ENCODE data around the gene FNDC3A.

FNDC3A gene

DNA sequence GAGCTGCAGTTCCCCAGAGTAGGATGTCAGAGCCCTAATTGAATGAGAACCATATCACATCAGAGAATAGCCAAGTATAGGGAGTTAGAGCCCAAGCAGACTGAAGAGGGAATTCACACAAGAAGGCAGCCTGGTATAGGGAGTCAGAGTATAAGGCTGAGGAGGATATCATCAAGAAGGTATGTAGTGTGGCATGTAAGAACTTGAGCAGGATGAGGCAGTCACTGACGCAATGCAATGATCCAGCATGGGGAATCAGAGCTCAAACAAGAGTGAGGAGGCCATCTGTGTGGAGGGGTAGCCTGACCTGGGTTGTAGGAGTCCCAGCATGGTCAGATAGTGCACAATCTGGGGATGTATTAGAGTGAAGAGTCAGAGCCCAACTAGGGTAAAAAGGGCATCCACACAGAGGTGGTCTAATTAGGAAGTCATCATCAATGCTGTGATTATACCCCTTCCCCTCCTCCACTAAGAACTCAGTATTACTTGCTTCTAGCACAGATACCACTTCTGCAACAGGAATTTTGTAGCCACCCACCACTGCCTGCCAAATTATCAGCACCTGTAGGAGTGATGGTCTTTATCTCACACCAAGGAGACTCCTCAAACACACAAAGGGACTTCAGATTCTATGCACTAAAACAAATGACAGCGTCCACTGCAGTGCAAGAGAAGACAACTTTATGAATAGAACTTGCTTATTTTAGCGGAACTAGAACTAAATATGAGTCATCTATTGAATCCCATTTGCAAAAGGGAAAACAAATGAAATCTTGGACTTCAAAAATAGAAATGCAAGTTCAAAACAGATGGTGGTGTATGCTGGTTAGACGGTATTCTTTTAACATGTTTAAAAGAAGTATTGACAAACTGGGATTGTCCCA, 107.2 kb downstream of the FNDC3A start:
- no peak overlapping the region for H3K4me3 ChIP-seq (ENCODE audit: low read length in 2 of 2)
- no peak overlapping the region for H3K27ac ChIP-seq (ENCODE audit: low read length)
- H3K9ac ChIP-seq (ENCODE audit: low read length in 2 of 2) = no peak overlapping the region
- H3K9me3 ChIP-seq (ENCODE audit: control insufficient read depth in 2 of 2, low read length in 2 of 2) = no peaks in the 10 kb centered on the region
- H3K4me1 ChIP-seq (ENCODE audit: control insufficient read depth, insufficient read depth, low read length) = no peaks in the 10 kb centered on the region
- H3K36me3 ChIP-seq (ENCODE audit: control insufficient read depth in 2 of 2, insufficient read depth in 2 of 2, low read length in 2 of 2) = no peaks in the 10 kb centered on the region
- no peaks in the 10 kb centered on the region for H3K27me3 ChIP-seq (ENCODE audit: control insufficient read depth in 1 of 2, insufficient read depth in 2 of 2, low read length in 2 of 2)

DNA sequence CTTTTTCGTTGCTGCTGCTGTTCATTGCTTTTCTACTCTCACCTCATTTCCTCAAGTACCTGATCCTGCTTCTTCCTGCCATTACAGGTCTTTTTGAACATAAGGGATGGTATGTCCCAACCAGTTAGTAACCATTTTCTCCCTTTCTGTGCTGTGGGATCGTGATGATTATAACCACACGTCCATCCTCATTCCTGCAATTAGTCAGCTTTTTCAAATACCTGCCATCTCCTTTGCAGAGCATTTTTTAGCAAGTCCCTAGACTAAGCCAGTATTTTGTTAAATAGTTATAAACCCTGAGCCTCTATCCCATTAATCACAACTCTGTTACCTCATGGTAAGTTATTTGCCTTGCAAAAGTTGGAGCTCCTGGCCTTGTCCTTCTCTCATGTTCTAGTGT, 109.2 kb downstream of the FNDC3A start:
- H3K27ac ChIP-seq (ENCODE audit: low read length) = no peak overlapping the region
- H3K27me3 ChIP-seq (ENCODE audit: control insufficient read depth in 1 of 2, insufficient read depth in 2 of 2, low read length in 2 of 2) = no peaks in the 10 kb centered on the region
- no peak overlapping the region for H3K9ac ChIP-seq (ENCODE audit: low read length in 2 of 2)
- no peaks in the 10 kb centered on the region for H3K9me3 ChIP-seq (ENCODE audit: control insufficient read depth in 2 of 2, low read length in 2 of 2)
- no peaks in the 10 kb centered on the region for H3K36me3 ChIP-seq (ENCODE audit: control insufficient read depth in 2 of 2, insufficient read depth in 2 of 2, low read length in 2 of 2)
- no peak overlapping the region for H3K4me3 ChIP-seq (ENCODE audit: low read length in 2 of 2)
- H3K4me1 ChIP-seq (ENCODE audit: control insufficient read depth, insufficient read depth, low read length) = no peaks in the 10 kb centered on the region

DNA sequence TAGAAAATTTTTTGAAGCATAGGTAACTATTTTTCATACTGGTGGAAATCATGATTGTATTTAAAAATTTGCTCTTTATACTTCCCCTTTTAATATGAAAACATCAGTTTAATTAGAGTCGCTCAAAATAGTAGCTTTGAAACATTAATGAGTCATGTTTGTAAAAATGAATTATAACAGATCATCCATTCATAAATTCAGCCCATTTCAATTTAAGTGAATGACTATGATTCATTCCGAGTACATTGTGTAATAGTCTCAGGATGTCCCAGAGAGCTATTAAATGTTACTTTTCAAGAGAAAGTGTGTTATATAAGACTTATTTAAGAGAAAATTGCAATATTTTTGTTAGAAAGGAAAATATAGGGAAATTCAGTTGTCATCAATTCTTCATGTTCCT, 111.0 kb downstream of the FNDC3A start:
- no peak overlapping the region for H3K27ac ChIP-seq (ENCODE audit: low read length)

DNA sequence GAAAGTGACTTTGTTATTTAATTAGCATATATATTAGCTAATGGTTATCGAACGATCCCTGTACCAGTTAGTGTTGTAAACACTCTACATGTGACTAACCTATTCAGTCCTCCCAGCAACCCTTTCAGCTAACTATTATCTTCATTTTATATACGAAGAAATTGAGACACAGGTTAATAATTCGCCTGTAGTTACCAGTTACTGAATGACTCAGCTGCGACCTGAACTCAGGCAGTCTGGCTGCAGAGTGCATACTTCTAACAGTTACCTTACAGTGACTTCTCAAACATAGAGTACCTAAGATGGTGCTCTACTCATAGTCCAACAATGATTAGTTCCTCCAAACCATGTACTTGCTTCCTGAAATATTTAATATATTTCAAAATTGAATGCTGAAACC, 117.7 kb downstream of the FNDC3A start:
- no peaks in the 10 kb centered on the region for H3K27me3 ChIP-seq (ENCODE audit: control insufficient read depth in 1 of 2, insufficient read depth in 2 of 2, low read length in 2 of 2)
- H3K9ac ChIP-seq (ENCODE audit: low read length in 2 of 2) = no peak overlapping the region
- no peak overlapping the region for H3K27ac ChIP-seq (ENCODE audit: low read length)
- H3K4me1 ChIP-seq (ENCODE audit: control insufficient read depth, insufficient read depth, low read length) = no peaks in the 10 kb centered on the region
- H3K36me3 ChIP-seq (ENCODE audit: control insufficient read depth in 2 of 2, insufficient read depth in 2 of 2, low read length in 2 of 2) = no peaks in the 10 kb centered on the region
- H3K9me3 ChIP-seq (ENCODE audit: control insufficient read depth in 2 of 2, low read length in 2 of 2) = no peaks in the 10 kb centered on the region
- H3K4me3 ChIP-seq (ENCODE audit: low read length in 2 of 2) = no peak overlapping the region

More for the DNA sequence above, 111.0 kb downstream of the FNDC3A start:
- no peaks in the 10 kb centered on the region for H3K36me3 ChIP-seq (ENCODE audit: control insufficient read depth in 2 of 2, insufficient read depth in 2 of 2, low read length in 2 of 2)
- H3K27me3 ChIP-seq (ENCODE audit: control insufficient read depth in 1 of 2, insufficient read depth in 2 of 2, low read length in 2 of 2) = no peaks in the 10 kb centered on the region
- H3K4me3 ChIP-seq (ENCODE audit: low read length in 2 of 2) = no peak overlapping the region
- H3K4me1 ChIP-seq (ENCODE audit: control insufficient read depth, insufficient read depth, low read length) = no peaks in the 10 kb centered on the region
- H3K9ac ChIP-seq (ENCODE audit: low read length in 2 of 2) = no peak overlapping the region
- no peaks in the 10 kb centered on the region for H3K9me3 ChIP-seq (ENCODE audit: control insufficient read depth in 2 of 2, low read length in 2 of 2)

DNA sequence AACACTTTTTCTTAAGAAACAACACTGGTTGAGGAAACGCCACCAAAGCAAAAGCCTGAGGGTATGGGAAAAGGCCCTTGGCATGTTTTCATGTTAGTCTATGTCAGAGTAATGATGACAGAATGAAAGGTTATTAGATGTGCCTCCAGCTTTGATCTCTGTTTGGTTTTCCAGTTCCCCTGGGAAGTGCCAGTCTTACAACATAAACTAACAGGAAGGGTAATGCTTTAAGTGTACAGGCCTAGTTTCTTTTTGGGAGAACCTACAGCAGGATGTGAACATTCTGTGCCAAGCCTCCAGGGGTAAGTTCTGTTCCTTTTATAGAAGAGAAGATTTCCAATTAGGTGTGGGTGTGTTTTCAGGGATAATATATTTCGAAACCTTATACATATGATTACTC, 121.7 kb downstream of the FNDC3A start:
- H3K27me3 ChIP-seq (ENCODE audit: control insufficient read depth in 1 of 2, insufficient read depth in 2 of 2, low read length in 2 of 2) = no peaks in the 10 kb centered on the region
- no peak overlapping the region for H3K4me3 ChIP-seq (ENCODE audit: low read length in 2 of 2)
- no peaks in the 10 kb centered on the region for H3K4me1 ChIP-seq (ENCODE audit: control insufficient read depth, insufficient read depth, low read length)
- no peaks in the 10 kb centered on the region for H3K9me3 ChIP-seq (ENCODE audit: control insufficient read depth in 2 of 2, low read length in 2 of 2)
- H3K27ac ChIP-seq (ENCODE audit: low read length) = peak overlapping the region; percentile 58
- no peak overlapping the region for H3K9ac ChIP-seq (ENCODE audit: low read length in 2 of 2)
- no peaks in the 10 kb centered on the region for H3K36me3 ChIP-seq (ENCODE audit: control insufficient read depth in 2 of 2, insufficient read depth in 2 of 2, low read length in 2 of 2)

DNA sequence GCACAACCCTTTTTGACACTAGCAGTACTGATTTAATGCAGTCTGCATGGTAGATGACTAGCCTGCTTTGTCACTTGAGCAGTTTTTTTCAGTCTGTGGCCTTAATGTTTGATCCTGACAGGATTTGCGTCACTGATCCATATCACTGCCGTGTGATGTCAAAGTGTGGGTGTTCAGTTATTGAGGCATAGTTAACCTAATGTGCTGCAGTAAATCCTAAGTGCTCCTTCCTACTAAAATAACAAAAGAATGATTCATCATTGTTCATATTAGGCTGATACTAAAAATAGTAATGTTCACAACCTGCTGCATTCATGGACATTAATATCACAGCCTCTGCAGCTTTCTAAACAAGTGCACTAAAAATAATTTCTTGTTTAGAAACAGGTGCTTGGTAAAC, 122.5 kb downstream of the FNDC3A start:
- no peaks in the 10 kb centered on the region for H3K9me3 ChIP-seq (ENCODE audit: control insufficient read depth in 2 of 2, low read length in 2 of 2)
- no peak overlapping the region for H3K9ac ChIP-seq (ENCODE audit: low read length in 2 of 2)
- no peaks in the 10 kb centered on the region for H3K4me1 ChIP-seq (ENCODE audit: control insufficient read depth, insufficient read depth, low read length)
- H3K4me3 ChIP-seq (ENCODE audit: low read length in 2 of 2) = no peak overlapping the region
- no peaks in the 10 kb centered on the region for H3K27me3 ChIP-seq (ENCODE audit: control insufficient read depth in 1 of 2, insufficient read depth in 2 of 2, low read length in 2 of 2)
- no peaks in the 10 kb centered on the region for H3K36me3 ChIP-seq (ENCODE audit: control insufficient read depth in 2 of 2, insufficient read depth in 2 of 2, low read length in 2 of 2)
- peak overlapping the region; percentile 58 for H3K27ac ChIP-seq (ENCODE audit: low read length)

DNA sequence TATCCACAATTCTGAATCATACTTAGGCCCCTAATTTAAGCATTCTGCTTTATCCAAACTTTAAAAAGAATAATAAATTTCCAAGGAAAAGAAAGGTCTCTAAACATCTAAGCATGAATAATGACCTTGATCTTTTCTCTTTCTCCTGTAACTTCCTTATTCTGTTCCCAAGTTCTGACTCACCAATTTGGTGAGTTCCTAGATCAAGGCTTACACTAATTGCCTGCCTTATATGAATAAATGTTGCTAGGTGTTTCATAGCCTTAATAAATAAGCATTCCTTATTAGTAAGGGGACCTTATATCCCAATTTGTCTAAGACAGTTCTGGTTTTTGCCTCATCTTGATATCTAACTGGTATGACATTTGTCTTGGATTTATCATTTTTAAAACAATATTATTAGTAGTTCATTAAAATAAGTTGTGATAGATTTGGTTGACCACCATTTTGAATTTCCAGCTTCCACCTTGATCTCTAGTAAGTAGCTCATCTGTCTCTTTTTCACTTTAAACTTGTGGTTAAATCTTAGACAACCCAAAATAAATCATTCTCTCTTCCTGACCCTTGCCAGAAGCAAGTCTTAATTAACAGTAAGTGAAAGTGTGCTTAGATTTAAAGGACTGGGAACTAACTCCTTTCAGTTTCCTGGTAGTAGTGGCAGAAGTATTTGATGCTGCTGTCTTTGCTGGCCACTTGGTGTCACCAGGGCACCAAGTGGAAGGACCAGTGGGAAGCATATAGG, 123.2 kb downstream of the FNDC3A start:
- Histone ChIP-seq H3K9ac (ENCODE audit: low read length in 2 of 2) (no peak overlapping the region), H3K27ac (ENCODE audit: low read length) (no peak overlapping the region), H3K4me3 (ENCODE audit: low read length in 2 of 2) (no peak overlapping the region), H3K27me3 (ENCODE audit: control insufficient read depth in 1 of 2, insufficient read depth in 2 of 2, low read length in 2 of 2) (no peaks in the 10 kb centered on the region), H3K9me3 (ENCODE audit: control insufficient read depth in 2 of 2, low read length in 2 of 2) (no peaks in the 10 kb centered on the region), H3K4me1 (ENCODE audit: control insufficient read depth, insufficient read depth, low read length) (no peaks in the 10 kb centered on the region), H3K36me3 (ENCODE audit: control insufficient read depth in 2 of 2, insufficient read depth in 2 of 2, low read length in 2 of 2) (no peaks in the 10 kb centered on the region)

DNA sequence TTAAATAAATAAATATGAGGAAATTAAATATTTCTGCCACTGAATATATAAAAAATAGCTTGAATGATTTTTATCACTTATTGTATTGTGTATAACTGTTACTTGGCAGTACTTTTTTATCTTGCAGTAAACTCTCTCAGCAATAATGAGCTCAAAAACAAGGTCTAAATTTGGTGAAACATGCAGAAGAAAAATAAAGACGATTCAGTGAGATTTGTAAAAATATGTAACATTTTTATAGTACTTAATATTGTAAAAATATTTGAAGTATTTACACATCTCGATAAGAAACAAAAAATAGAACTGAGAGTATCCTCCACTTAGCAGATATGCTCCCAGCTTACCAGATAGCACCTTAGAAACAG, 123.8 kb downstream of the FNDC3A start:
- H3K4me3 ChIP-seq (ENCODE audit: low read length in 2 of 2) = no peak overlapping the region
- H3K27ac ChIP-seq (ENCODE audit: low read length) = no peak overlapping the region
- H3K9me3 ChIP-seq (ENCODE audit: control insufficient read depth in 2 of 2, low read length in 2 of 2) = no peaks in the 10 kb centered on the region
- no peaks in the 10 kb centered on the region for H3K4me1 ChIP-seq (ENCODE audit: control insufficient read depth, insufficient read depth, low read length)
- no peaks in the 10 kb centered on the region for H3K36me3 ChIP-seq (ENCODE audit: control insufficient read depth in 2 of 2, insufficient read depth in 2 of 2, low read length in 2 of 2)
- H3K9ac ChIP-seq (ENCODE audit: low read length in 2 of 2) = no peak overlapping the region
- no peaks in the 10 kb centered on the region for H3K27me3 ChIP-seq (ENCODE audit: control insufficient read depth in 1 of 2, insufficient read depth in 2 of 2, low read length in 2 of 2)

DNA sequence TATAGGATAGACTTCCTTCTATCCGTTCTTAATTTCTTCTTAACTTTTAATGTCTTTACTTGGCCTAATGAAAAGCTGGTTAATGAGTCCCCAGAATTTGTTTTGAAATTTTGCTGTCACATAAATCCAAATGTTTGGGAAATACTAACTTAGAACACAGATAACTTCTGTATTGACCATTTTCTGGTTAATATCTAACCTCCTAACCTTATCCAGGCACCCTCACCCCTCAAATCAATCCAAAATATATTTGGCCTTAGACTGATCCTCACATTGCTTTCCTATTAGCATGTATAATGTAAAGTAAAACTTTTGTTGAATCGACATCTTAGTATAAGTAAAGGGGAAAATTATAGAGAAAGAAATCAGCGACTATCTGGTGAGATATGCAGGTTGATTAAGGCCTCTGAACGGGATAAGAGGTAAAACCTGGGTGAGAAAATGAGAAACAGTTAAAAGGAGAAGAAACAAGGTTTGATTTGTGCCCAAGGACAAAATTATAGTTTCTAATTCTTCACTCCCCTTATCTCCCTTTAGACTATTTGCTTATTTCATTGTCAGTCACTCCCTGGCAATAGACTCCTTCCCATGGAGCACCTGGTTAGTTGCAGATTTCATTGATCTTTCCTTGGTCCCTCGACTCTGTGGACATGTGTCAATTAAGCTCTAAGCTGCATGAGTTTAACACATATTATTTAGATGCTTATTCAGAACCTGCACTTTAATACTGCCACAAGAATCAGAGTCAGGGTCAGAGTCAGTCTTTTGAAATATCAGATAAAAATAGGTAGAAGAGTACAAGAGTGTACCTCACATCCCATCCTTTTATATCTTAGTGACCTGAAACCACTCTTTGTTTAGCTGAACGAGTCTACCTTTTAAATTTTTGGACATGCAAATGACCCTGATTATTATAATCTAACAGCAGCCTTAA, 125.2 kb downstream of the FNDC3A start:
- no peaks in the 10 kb centered on the region for H3K4me1 ChIP-seq (ENCODE audit: control insufficient read depth, insufficient read depth, low read length)
- H3K36me3 ChIP-seq (ENCODE audit: control insufficient read depth in 2 of 2, insufficient read depth in 2 of 2, low read length in 2 of 2) = no peaks in the 10 kb centered on the region
- no peaks in the 10 kb centered on the region for H3K27me3 ChIP-seq (ENCODE audit: control insufficient read depth in 1 of 2, insufficient read depth in 2 of 2, low read length in 2 of 2)
- no peak overlapping the region for H3K9ac ChIP-seq (ENCODE audit: low read length in 2 of 2)
- H3K27ac ChIP-seq (ENCODE audit: low read length) = no peak overlapping the region
- no peaks in the 10 kb centered on the region for H3K9me3 ChIP-seq (ENCODE audit: control insufficient read depth in 2 of 2, low read length in 2 of 2)
- no peak overlapping the region for H3K4me3 ChIP-seq (ENCODE audit: low read length in 2 of 2)

DNA sequence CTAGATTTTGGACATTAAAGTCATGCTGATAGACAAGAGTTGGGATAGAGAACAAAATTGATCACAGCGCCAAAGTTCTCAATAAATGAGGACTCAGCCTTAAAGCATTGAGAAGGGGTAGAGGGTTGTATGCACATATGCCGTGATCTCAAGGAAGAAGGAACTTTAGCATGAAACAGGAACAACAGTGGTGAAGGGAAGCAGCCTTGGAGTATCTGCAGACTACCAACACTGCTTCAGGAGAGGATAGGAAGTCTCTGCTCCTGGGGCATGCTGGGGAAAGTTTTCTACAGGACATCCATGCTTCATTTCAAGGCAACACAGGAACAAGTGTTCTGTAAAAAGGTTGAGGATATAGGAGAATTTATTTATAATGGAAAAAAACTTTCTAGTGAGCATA, 132.5 kb downstream of the FNDC3A start:
- H3K27me3 ChIP-seq (ENCODE audit: control insufficient read depth in 1 of 2, insufficient read depth in 2 of 2, low read length in 2 of 2) = no peaks in the 10 kb centered on the region
- H3K9me3 ChIP-seq (ENCODE audit: control insufficient read depth in 2 of 2, low read length in 2 of 2) = no peaks in the 10 kb centered on the region
- H3K4me3 ChIP-seq (ENCODE audit: low read length in 2 of 2) = no peak overlapping the region
- H3K4me1 ChIP-seq (ENCODE audit: control insufficient read depth, insufficient read depth, low read length) = peaks cover 1% of the 10 kb centered on the region
- H3K27ac ChIP-seq (ENCODE audit: low read length) = no peak overlapping the region
- H3K36me3 ChIP-seq (ENCODE audit: control insufficient read depth in 2 of 2, insufficient read depth in 2 of 2, low read length in 2 of 2) = no peaks in the 10 kb centered on the region
- no peak overlapping the region for H3K9ac ChIP-seq (ENCODE audit: low read length in 2 of 2)

All from stomach smooth muscle (tissue), 2 donors.